H1 (cell line): ENCODE results near the gene AK8. TPM values are rescaled to one million over a fixed set of nuclear protein-coding genes. Genes with fewer than 3 reads are reported as not detected.

Experiments
- CTCF ChIA-PET: fragments of 300-600 bp; sonication (Branson Sonifier 250); formaldehyde crosslinking; loops from one replicate; lab custom pipeline; 2021; ENCODE audit not compliant: partially characterized antibody; lab: Charles Lee
- POLR2A ChIA-PET: fragments of 300-600 bp; sonication (Branson Sonifier 250); formaldehyde crosslinking; loops from one replicate; lab custom pipeline; 2021; ENCODE audit warnings: inconsistent platforms; ENCODE audit not compliant: partially characterized antibody; lab: Charles Lee
- DNase-seq, 2 experiments: peaks; one replicate each; pipeline versions ENCODE4 v3.0.0 to v3.0.0-alpha.2; 2010 to 2022; ENCODE audit warnings: low spot score in 2 of 2, low read depth in 1 of 2, mixed read lengths in 1 of 2
- FAIRE-seq: peaks from 2 replicates; lab custom pipeline; 2011; peaks lifted over from hg19 to GRCh38; lab: Jason Lieb, UNC
- H2AFZ ChIP-seq: 2 replicates; pipeline ENCODE4 v1.8.1; 2012; ENCODE audit warnings: low read length, inconsistent platforms
- H2AK5ac ChIP-seq: 2 replicates; pipeline ENCODE4 v1.6.1; 2013; ENCODE audit warnings: low read depth, low read length
- H2BK120ac ChIP-seq: replicated peaks from 2 replicates; pipeline ENCODE3; 2013; ENCODE audit warnings: low read depth, low read length, inconsistent platforms
- H2BK12ac ChIP-seq: 2 replicates; pipeline ENCODE4 v1.6.1; 2013; ENCODE audit warnings: low read depth, low read length
- H2BK15ac ChIP-seq: 2 replicates; pipeline ENCODE4 v1.6.1; 2013; ENCODE audit warnings: low read length
- H2BK20ac ChIP-seq: 2 replicates; pipeline ENCODE4 v1.6.1; 2013; ENCODE audit warnings: low read length
- H2BK5ac ChIP-seq: 2 replicates; pipeline ENCODE4 v1.6.1; 2013; ENCODE audit warnings: low read depth, low read length
- H3K14ac ChIP-seq: 2 replicates; pipeline ENCODE4 v1.6.1; 2013; ENCODE audit warnings: inconsistent platforms; ENCODE audit not compliant: insufficient read length
- H3K18ac ChIP-seq: 2 replicates; pipeline ENCODE4 v1.6.1; 2013; ENCODE audit warnings: low read length; ENCODE audit errors: extremely low read depth
- H3K23ac ChIP-seq: 2 replicates; pipeline ENCODE4 v1.6.1; 2013; ENCODE audit warnings: inconsistent platforms; ENCODE audit not compliant: insufficient read length
- H3K23me2 ChIP-seq: 2 replicates; pipeline ENCODE4 v1.6.1; 2013; ENCODE audit warnings: low read depth, low read length
- H3K27ac ChIP-seq: 2 replicates; pipeline ENCODE4 v1.6.1; 2011; ENCODE audit warnings: low read depth, low read length, inconsistent platforms
- H3K27me3 ChIP-seq, 4 experiments: replicated peaks in 1 of 4; 1 replicate in 1 of 4; 2 replicates in 3 of 4; pipeline versions ENCODE4 v1.6.1 to v1.8.1; 2011 to 2013; ENCODE audit warnings: low read length in 3 of 4, mild to moderate bottlenecking in 3 of 4, inconsistent platforms in 2 of 4, mixed read lengths in 2 of 4, moderate library complexity in 1 of 4; ENCODE audit not compliant: control insufficient read depth in 3 of 4, insufficient read depth in 3 of 4; ENCODE audit errors: extremely low read depth in 1 of 4
- H3K36me3 ChIP-seq, 4 experiments: 2 replicates each; pipeline versions ENCODE4 v1.6.1 to v1.8.1; 2011 to 2013; ENCODE audit warnings: mild to moderate bottlenecking in 4 of 4, low read length in 3 of 4, moderate library complexity in 2 of 4, control low read depth in 1 of 4, inconsistent platforms in 1 of 4; ENCODE audit not compliant: insufficient read depth in 4 of 4, control insufficient read depth in 2 of 4
- H3K4ac ChIP-seq: replicated peaks from 2 replicates; pipeline ENCODE3; 2013; ENCODE audit warnings: low read length, low read depth, mixed read lengths, inconsistent platforms; ENCODE audit not compliant: insufficient read length
- H3K4me1 ChIP-seq, 4 experiments: replicated peaks in 1 of 4; 1 replicate in 1 of 4; 2 replicates in 3 of 4; pipeline versions ENCODE4 v1.6.1 to v1.8.1; 2011 to 2013; ENCODE audit warnings: low read length in 3 of 4, inconsistent platforms in 2 of 4, mixed read lengths in 1 of 4; ENCODE audit not compliant: insufficient read depth in 4 of 4, control insufficient read depth in 3 of 4
- H3K4me2 ChIP-seq, 2 experiments: 2 replicates each; pipeline versions ENCODE4 v1.6.1 to v1.8.1; 2011 to 2013; ENCODE audit warnings: low read depth in 2 of 2, low read length in 2 of 2, control low read depth in 1 of 2, inconsistent platforms in 1 of 2, mild to moderate bottlenecking in 1 of 2; ENCODE audit not compliant: insufficient read depth in 1 of 2
- H3K4me3 ChIP-seq, 4 experiments: fragments of 200-600, 300-600 bp in 1 of 4; sonication (generic), shearing (Covaris generic), sonication (Bioruptor Twin) in 1 of 4; 2 replicates each; pipeline versions ENCODE4 v1.5.1 to v1.8.1; 2011 to 2016; ENCODE audit warnings: low read length in 4 of 4, low read depth in 3 of 4, control low read depth in 2 of 4, inconsistent platforms in 2 of 4, mild to moderate bottlenecking in 2 of 4, mixed read lengths in 1 of 4, moderate library complexity in 1 of 4; ENCODE audit not compliant: insufficient read depth in 2 of 4; ENCODE audit errors: extremely low read depth in 1 of 4
- H3K56ac ChIP-seq: replicated peaks from 2 replicates; pipeline ENCODE3; 2013; ENCODE audit warnings: low read depth, mild to moderate bottlenecking, mixed read lengths, low read length, inconsistent platforms; ENCODE audit not compliant: insufficient read length
- H3K79me1 ChIP-seq: 2 replicates; pipeline ENCODE4 v1.6.1; 2013; ENCODE audit warnings: low read depth, low read length, control low read depth
- H3K79me2 ChIP-seq, 2 experiments: 2 replicates each; pipeline versions ENCODE4 v1.6.1 to v1.8.1; 2012 to 2013; ENCODE audit warnings: low read length in 2 of 2, mild to moderate bottlenecking in 2 of 2, inconsistent platforms in 1 of 2; ENCODE audit not compliant: insufficient read depth in 2 of 2, control insufficient read depth in 1 of 2
- H3K9ac ChIP-seq, 4 experiments: replicated peaks in 1 of 4; 1 replicate in 1 of 4; 2 replicates in 3 of 4; pipeline versions ENCODE4 v1.6.1 to v1.8.1; 2011 to 2013; ENCODE audit warnings: low read depth in 3 of 4, low read length in 3 of 4, control low read depth in 2 of 4, mild to moderate bottlenecking in 2 of 4, moderate library complexity in 2 of 4, inconsistent platforms in 1 of 4; ENCODE audit errors: extremely low read depth in 1 of 4
- H3K9me3 ChIP-seq, 2 experiments: 2 replicates each; pipeline versions ENCODE4 v1.6.1 to v1.8.1; 2012 to 2013; ENCODE audit warnings: mild to moderate bottlenecking in 2 of 2, moderate library complexity in 2 of 2, control low read depth in 1 of 2, inconsistent platforms in 1 of 2, low read depth in 1 of 2, low read length in 1 of 2, mixed read lengths in 1 of 2; ENCODE audit not compliant: insufficient read depth in 2 of 2
- H4K20me1 ChIP-seq, 2 experiments: replicated peaks in 1 of 2; 2 replicates each; pipeline versions ENCODE3 to v1.8.1; 2011 to 2013; ENCODE audit warnings: inconsistent platforms in 2 of 2, low read length in 2 of 2, mild to moderate bottlenecking in 1 of 2; ENCODE audit not compliant: insufficient read depth in 2 of 2, control insufficient read depth in 1 of 2
- H4K5ac ChIP-seq: 2 replicates; pipeline ENCODE4 v1.6.1; 2013; ENCODE audit warnings: low read length, low read depth, mixed read lengths, inconsistent platforms; ENCODE audit not compliant: insufficient read length
- H4K8ac ChIP-seq: 2 replicates; pipeline ENCODE4 v1.8.0; 2013; ENCODE audit warnings: mild to moderate bottlenecking, moderate library complexity, low read length, inconsistent platforms; ENCODE audit not compliant: insufficient read depth; ENCODE audit errors: extremely low read depth
- H4K91ac ChIP-seq: replicated peaks from 2 replicates; pipeline ENCODE3; 2013; ENCODE audit warnings: low read length, mixed read lengths, inconsistent platforms; ENCODE audit not compliant: insufficient read length
- BCL11A ChIP-seq, 2 experiments: IDR thresholded peaks; one replicate each; pipeline ENCODE4 v1.6.1; 2011; ENCODE audit warnings: low read depth in 2 of 2, low read length in 2 of 2, mild to moderate bottlenecking in 2 of 2
- WGBS, 2 experiments: shearing (Covaris generic) in 1 of 2; methylation state at CpG; one replicate each; pipeline versions ENCODE4 v1.1.6 to v1.1.7; 2013 to 2015; ENCODE audit warnings: low lambda C conversion rate in 2 of 2, mixed read lengths in 2 of 2, inconsistent platforms in 1 of 2, low coverage in 1 of 2, missing lambda C conversion rate in 1 of 2; ENCODE audit not compliant: insufficient replicate concordance in 2 of 2, insufficient coverage in 1 of 2, insufficient read length in 1 of 2; ENCODE audit errors: extremely low coverage in 1 of 2, missing lambda C conversion rate in 1 of 2; 5-methylcytosine and 5-hydroxymethylcytosine counted together
- polyA plus RNA-seq, 7 experiments: library from polyadenylated mRNA; depleted of rRNA in 3 of 7; stranded (reverse) in 5 of 7; unstranded in 2 of 7; fragments of >200 nt in 5 of 7; fragments of 200-250 nt in 2 of 7; gene quantifications; 1 replicate in 5 of 7; 2 replicates in 1 of 7; 4 replicates in 1 of 7; pipeline versions ENCODE4 v1.2.1 to v1.2.3, GENCODE V29; 2011 to 2013; ENCODE audit warnings: missing spikeins in 2 of 7, mixed read lengths in 2 of 7
- total RNA-seq: library from RNA; stranded (reverse); fragmentation: NEBNext Ultra II Directional; extraction: Animal tissue kit (Norgen Biotek cat#: 25700); gene quantifications from 2 replicates; pipeline ENCODE4 v1.2.1, GENCODE V29; 2021
- TF ChIP-seq, protein P1 (sequence below): IDR thresholded peaks from 2 replicates; pipeline ENCODE4 v1.6.1; 2012; ENCODE audit warnings: inconsistent platforms

The AK8 gene
- total and polyA plus RNA-seq, 2 of the 8 experiments (the other 6 are each of a cell fraction or from before 2014, with no cell fraction given), result 0.35 to 0.48 TPM

- Histone ChIP-seq H3K23ac (no peak overlapping the region), H3K18ac (no peak overlapping the region), H4K8ac (no peak overlapping the region), H3K4me1 (peaks cover 0 to 9% (median 7%) of the 10 kb centered on the region in 4 experiments; a peak in 4 of 7 replicates), H2BK15ac (no peak overlapping the region), H2AK5ac (no peak overlapping the region), H3K4ac (no peak overlapping the region), H2BK5ac (no peak overlapping the region), H2BK12ac (no peak overlapping the region), H3K9ac (no peak overlapping the region), H3K79me1 (no peaks in the 10 kb centered on the region), H3K4me2 (no peak overlapping the region), H2BK120ac (no peak overlapping the region), H3K14ac (no peak overlapping the region), H4K5ac (no peak overlapping the region), H4K91ac (no peak overlapping the region), H3K27me3 (peaks cover 0 to 8% (median 3%) of the 10 kb centered on the region in 4 experiments; a peak in 2 of 7 replicates), H2BK20ac (no peak overlapping the region), H3K23me2 (peaks cover 16% of the 10 kb centered on the region), H3K9me3 (no peaks in the 10 kb centered on the region), H3K79me2 (no peaks in the 10 kb centered on the region), H3K56ac (no peak overlapping the region), H4K20me1 (no peaks in the 10 kb centered on the region), H2AFZ (no peak overlapping the region), H3K27ac (no peak overlapping the region), H3K4me3 (no peak overlapping the region), H3K36me3 (no peaks in the 10 kb centered on the region)
- 85% methylated on average over 5 of the region's 7 CpGs; no CpG with 5 or more reads in 1 of the 2 experiments for whole genome bisulfite sequencing, 2 experiments
- ChIA-PET CTCF (no interaction called here), POLR2A (no interaction called here)
- FAIRE-seq (no peak), DNase-seq (no peak)
- TF ChIP-seq, protein P1, sequence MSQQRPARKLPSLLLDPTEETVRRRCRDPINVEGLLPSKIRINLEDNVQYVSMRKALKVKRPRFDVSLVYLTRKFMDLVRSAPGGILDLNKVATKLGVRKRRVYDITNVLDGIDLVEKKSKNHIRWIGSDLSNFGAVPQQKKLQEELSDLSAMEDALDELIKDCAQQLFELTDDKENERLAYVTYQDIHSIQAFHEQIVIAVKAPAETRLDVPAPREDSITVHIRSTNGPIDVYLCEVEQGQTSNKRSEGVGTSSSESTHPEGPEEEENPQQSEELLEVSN, result no peak
- no peak for TF ChIP-seq BCL11A (IDR thresholded peaks at IDR 0.05; ENCODE audit: low read depth in 2 of 2, low read length in 2 of 2)
These were observed 104.2 kb downstream of the AK8 start for GRCh38 chr9:132773764-132774339.
